C4-2B (cell line): ENCODE results near the gene ARMC2.
"Not testable (repeated sequence)": the region's sequence is repeated elsewhere in the genome, so short reads cannot be mapped to it uniquely, and the experiment has no call there.

Experiments used
- H3K27ac ChIP-seq: fragments of 450-650 bp; 2 replicates; pipeline ENCODE4 v1.5.1; 2017
- ZFX ChIP-seq: fragments of 450-650 bp; IDR thresholded peaks from 2 replicates; pipeline ENCODE4 v1.6.1; 2017
- TF ChIP-seq, protein P1 (sequence below): fragments of 450-650 bp; conservative IDR thresholded peaks from 2 replicates; pipeline ENCODE4 v1.5.1; 2017; ENCODE audit warnings: mild to moderate bottlenecking

ARMC2 gene

DNA sequence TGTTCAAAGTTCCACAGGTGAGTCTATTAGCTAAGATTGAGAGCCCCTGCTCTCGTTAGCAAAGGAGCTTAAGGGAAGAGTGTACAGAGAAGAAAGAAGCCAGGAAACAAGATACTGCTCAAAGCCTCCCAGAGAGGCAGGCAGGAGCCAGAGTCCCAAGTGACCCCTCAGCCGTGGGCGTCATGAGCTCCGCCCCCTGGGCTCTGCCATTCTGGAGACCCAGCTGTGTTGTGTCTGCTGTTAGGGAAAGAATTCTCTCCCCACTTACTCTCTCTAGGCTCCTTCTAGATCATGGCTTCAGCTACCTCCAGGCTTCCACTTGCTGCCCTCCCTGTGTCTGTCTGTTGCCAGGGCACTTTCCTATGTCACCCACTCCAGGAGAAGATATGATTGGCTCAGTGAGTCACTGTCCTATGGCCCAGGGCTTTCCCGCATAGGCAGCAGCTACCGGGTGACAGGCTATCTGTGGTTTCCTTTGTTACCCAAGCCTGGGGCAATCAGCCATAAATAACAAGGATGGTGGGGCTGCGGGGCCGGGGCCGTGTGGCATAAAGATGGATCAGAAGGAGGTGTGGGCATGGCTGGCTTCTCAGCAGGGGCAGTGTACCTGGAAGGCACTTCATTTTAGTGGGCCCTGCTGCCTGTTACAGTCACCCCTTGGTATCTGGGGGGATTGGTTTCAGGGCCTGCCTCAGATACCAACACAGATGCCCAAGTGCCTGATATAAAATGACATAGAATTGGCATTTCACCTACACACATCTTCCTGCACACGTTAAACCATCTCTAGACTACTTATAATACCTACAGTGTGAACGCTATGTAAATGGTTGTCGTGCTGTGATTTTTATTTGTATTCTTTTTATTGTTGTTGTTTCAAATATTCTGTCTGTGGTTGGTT is 118.9 kb downstream of the ARMC2 start:
- H3K27ac ChIP-seq, result no peak overlapping the region
- TF ChIP-seq, protein P1, sequence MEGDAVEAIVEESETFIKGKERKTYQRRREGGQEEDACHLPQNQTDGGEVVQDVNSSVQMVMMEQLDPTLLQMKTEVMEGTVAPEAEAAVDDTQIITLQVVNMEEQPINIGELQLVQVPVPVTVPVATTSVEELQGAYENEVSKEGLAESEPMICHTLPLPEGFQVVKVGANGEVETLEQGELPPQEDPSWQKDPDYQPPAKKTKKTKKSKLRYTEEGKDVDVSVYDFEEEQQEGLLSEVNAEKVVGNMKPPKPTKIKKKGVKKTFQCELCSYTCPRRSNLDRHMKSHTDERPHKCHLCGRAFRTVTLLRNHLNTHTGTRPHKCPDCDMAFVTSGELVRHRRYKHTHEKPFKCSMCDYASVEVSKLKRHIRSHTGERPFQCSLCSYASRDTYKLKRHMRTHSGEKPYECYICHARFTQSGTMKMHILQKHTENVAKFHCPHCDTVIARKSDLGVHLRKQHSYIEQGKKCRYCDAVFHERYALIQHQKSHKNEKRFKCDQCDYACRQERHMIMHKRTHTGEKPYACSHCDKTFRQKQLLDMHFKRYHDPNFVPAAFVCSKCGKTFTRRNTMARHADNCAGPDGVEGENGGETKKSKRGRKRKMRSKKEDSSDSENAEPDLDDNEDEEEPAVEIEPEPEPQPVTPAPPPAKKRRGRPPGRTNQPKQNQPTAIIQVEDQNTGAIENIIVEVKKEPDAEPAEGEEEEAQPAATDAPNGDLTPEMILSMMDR, result no peak
- TF ChIP-seq ZFX, result no peak

DNA sequence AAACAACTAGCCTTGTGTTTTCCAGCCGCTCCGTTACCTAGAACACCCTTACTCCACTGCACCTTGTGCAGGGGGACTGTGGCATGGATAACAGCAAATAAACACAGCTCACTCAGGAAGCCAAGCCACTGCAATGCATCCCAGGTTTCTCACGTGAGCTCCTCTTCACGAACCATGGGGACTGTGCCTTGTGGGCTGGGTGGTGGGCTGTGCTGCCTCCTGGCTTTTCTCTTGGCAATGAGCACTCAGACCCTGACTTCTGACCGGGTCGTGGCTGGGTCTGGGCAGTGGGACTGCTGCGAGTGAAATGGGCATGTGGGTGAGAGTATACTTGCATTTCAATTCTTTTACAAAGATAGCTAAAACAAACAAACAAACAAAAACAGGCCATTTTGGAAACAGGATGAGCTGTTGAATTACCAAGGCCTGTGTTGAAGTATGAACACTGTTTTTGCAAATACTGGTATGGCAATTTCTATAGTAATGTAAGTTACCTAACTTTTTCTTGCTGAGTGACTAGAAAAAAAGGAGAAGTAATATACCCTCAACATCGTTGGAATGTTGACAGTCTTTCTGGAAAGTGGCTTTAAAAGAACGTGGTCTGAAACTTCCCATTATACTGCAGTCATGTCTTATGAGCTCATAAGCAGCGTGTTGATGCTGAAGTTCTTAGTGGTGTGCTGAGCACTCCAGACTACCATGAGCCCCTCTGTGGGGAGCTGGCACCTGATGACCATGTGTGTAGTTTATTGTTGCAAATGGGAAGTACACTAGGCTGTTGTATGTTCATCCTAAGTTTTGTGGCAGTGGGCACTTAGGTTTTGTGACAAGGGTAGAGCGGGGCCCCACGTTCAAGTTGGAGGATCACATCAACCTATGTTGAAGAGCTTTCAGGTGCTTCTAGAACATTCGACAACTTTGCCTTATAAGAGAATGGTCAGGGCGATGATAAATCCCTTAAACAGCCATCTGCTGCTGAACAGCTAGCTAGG is 120.4 kb downstream of the ARMC2 start:
- no peak overlapping the region for H3K27ac ChIP-seq
- no peak for TF ChIP-seq ZFX
- TF ChIP-seq, protein P1, result no peak

DNA sequence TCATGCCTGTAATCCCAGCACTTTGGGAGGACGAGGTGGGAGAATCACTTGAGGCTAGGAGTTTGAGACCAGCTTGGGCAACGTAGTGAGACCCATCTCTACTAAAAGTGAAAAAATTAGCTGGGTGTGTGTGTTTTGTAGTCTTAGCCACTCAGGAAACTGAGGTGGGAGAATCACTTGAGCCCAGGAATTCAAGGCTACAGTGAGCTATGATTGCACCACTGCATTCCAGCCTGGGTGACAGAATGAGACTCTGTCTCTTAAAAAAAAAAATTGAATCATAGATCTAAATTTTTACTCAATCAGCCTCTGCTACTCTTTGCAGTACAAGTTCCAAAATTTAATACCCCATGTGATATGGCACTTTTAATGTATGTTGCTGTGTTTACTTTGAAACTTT is 121.6 kb downstream of the ARMC2 start:
- H3K27ac ChIP-seq, result no peak overlapping the region
- no peak for TF ChIP-seq ZFX
- TF ChIP-seq, protein P1, result no peak

DNA sequence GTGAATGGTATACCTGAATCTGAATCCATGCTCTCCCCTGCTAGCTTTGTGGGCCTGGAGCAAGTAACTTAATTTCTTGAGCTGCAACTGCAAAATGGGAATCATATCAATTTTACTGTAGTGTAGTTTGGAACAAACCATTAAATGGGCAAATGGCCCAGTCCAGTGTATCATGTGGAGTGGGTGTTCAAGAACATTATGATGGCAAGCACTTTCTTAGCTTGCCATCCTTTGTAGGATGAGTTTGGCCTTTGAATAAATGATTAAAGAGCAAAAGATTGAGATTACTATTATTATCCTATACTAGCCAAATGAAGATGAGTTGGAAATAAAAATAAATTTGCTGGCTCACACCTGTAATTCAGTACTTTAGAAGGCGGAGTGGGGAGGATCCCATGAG is 126.0 kb downstream of the ARMC2 start:
- H3K27ac ChIP-seq, result no peak overlapping the region
- TF ChIP-seq ZFX, result no peak
- TF ChIP-seq, protein P1, result no peak

DNA sequence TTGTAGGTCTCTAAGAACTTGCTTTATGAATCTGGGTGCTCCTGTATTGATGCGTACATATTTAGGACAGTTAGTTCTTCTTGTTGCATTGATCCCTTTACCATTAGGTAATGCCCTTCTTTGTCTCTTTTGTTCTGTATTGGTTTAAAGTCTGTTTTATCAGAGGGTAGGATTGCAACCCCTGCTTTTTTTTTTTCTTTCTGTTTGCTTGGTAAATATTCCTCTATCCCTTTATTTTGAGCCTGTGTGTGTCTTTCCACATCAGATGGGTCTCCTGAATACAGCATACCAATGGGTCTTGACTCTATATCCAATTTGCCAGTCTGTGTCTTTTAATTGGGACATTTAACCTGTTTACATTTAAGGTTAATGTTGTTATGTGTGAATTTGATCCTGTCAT is 130.4 kb downstream of the ARMC2 start:
- not testable (repeated sequence) for H3K27ac ChIP-seq

DNA sequence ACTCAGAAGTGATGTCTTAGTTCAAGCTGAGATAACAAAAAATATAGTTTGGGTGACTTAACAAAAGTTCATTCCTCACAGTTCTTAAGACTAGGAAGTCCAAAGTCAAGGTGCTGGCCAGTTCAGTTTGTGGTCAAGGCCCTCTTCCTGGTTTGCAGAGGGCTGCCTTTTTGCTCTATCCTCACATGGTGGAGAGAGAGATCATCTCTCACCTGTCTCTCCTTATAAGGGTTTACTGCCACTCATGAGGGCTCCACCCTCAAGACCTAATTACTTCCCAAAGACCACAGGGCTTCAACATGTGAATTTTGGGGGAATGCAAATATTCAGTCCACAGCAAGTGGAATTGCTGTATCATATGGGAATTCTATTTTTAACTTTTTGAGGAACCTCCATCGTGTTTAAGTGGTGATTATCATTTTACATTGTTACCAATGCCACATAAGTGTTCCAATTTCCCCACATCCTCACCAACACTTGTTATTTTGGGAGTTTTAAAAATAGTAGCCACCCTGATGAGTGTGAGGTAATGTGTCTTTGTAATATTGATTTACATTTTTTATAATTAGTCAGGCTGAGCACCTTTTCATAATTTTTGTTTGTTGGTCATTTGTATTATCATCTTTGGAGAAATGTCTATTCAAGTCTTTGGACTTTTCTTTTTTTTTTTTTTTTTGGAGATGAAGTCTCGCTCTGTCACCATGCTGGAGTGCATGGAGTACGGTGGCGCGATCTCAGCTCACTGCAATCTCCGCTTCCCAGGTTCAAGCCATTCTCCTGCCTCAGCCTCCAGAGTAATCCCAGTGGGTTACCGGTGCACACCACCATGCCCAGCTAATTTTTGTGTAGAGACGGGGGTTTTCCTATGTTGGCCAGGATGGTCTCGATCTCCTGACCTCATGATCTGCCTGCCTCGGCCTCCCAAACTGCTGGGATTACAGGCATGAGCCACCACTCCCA is 134.2 kb downstream of the ARMC2 start:
- TF ChIP-seq, protein P1, result no peak
- no peak for TF ChIP-seq ZFX
- H3K27ac ChIP-seq, result no peak overlapping the region

DNA sequence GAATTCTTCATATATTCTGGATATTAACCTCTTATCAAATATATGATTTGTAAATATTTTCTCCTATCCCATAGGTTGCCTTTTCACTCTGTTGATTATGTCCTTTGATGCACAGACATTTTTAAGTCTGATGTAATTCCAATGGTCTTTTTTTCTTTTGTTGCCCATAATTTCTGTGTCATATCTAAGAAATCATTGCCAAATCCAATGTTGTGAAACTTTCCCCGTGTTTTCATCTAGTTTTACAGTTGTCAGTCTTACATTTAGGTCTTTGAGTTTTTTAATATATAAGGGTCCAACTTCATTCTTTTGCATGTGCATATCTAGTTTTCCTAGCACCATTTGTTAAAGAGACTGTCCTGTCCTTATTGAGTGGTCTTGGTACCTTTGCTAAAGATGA is 134.9 kb downstream of the ARMC2 start:
- H3K27ac ChIP-seq, result no peak overlapping the region
- TF ChIP-seq ZFX, result no peak
- TF ChIP-seq, protein P1, result no peak
